GM19468 (cell line): ENCODE results near the gene ROBO1.

Experiments
- ATAC-seq: cut with Tn5 transposase; IDR thresholded peaks from one replicate; pipeline ENCODE4 v1.9.1; 2021; ENCODE audit warnings: mild to moderate bottlenecking, moderate library complexity, moderate number of reproducible peaks; ENCODE audit not compliant: unreplicated experiment; ENCODE audit errors: extremely low read depth

Gene ROBO1

DNA sequence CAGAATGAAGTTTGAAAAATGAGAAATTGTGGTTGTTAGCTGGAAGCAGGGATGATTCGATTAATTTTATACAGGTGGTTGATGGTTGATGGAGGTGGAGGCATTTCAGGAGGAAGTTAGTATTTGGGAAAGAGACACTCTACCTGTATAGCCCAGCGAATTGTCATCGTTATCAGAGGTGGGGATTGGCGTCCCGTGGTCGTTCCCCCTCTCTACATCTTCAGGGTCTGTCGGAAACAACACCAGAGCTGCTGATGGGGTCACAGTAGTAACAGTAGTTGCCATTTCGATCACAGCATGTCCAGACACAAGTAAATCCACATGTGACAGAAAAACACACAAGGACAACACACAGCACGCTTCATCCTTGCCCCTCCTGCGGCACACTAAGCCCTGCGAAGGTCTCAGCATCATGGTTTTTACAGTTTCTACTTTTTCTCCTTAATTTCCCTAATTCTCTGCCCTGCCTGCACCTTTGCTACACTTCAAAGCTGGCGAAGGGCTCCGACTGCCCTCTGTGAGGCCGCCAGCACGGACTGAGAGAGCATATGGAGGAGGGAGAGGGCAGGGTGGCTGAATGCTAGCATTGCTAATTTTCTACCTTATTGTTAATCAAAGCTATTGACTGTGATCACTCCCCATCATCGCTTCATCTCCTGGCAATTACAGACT lies 642.3 kb downstream of the ROBO1 start:
- no peak for ATAC-seq

DNA sequence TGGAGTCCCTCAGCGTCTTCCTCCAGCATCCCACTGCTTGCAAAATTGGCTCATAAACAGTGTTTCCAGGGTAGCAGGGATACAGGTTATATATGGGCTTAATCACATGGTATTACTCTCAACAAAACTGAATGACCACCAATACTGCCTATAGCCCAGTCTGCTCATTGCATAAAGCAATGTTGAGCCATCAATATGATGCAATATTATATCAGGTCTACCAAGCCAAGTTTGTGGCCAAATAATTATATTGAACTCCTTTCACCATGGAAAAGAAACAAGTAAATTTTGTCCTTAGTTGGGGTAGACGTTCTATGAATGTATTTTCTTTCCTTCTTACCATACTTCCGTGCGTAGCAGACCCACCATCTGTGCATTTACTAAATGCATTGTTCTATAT lies 652.3 kb downstream of the ROBO1 start:
- ATAC-seq, result no peak

DNA sequence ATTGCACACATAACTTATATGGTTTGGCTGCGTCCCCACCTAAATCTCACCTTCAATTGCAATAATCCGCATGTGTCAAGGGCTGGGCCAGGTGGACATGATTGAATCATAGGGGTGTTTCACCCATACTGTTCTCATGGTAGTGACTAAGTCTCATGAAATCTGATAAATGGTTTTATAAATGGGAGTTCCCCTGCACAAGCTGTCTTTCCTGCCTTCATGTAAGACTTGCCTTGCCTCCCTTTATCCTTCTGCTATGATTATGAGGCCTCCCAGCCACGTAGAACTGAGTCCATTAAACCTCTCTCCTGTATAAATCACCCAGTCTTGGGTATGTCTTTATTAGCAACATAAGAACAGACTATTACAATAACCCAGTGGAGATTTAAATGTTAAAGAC lies 653.9 kb downstream of the ROBO1 start:
- ATAC-seq, result no peak

DNA sequence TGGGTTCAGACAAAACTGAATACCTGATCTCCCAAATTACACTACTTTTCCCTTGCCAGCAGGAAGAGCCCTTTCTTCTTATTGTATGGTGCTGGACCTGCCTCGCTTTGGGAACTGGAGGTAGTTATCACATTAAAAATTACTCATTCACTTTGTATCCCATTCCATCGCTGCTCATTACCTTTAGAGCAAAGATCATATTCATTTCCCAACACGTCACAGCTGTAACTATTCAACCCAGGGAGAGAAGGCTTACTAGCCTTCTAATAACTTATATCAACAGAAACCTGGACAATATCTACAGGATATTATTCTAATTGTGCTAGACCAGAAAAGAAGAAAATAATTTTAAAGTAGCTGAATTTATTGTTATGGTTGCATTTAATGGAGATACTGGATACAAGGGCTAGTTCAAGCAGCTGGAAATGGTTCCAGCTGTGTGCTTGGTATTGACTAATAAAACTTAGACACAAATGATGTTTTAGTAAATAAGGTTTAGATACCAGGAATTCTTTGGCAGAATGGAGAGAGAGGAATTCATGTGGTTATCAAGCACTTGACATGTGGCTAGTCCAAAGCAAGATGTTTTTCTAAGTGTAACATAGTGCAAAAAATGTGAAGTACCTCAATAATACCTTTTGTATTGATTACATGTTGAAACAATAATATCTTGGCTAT lies 656.3 kb downstream of the ROBO1 start:
- ATAC-seq, result no peak

DNA sequence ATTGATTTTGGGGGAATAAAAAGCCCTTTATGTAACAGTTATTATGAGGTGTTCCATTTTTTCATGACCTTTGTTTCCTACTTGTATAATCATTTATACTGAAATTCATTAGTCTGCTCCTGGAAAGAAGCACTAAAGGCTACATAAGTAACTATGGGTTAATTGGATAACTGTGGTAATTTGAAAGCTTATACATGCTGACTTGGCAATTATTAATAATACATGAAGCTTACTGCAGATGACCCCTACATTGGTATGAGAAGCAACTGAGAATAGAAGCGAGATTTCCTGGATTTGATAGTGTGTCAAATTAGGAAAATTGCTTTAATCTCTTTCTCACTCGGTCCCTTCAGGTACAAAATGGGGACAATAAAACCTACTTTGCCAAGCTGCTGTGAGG lies 658.0 kb downstream of the ROBO1 start:
- ATAC-seq, result no peak

DNA sequence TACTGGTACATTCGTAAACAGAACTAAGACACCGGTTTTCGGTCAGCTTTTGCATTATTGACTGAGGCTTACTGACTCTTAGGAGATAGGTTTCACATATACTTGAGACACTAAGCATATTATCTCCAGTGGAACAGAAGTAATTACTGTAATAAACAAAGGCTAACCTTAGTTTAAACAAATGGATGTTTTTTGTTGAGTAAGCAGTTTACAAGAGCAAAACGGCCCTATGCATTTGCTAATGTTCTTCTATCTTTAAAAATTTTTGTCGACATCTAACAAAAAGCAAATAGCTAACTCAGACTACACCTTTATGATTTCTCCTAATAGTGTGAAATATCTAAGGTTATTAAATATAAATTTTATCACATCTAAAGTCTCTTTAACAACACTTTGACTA lies 664.5 kb downstream of the ROBO1 start:
- no peak for ATAC-seq

DNA sequence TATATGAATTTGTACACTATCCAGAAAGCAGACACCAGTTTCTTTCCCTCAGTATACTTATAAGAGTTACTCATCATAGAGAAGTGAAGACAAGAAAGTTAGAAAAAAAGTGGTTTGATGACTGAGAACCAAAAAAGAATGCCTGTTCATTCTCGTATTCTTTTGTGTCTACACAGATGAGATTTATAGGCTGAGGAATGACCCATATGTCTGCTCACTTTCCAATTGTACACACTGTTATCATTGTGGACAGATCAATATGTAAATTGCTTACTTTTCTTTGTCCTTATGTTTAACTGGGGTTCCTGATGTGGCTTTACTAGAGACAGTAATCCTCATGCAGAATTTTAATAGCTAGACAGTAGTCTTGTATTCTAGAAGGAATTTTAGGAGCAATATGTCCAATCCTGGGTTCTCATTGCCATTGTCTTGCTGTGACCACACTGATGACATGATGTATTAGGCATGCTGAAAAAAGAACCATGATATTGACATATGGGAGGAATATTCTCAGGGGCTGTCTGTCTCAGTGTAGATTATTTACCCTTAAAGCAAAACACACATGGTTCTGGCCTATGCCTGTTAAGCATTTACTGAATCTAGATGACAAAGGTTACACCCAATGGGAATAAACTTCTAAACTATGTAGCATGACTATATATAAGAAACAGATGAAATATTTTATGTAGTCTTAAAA lies 669.7 kb downstream of the ROBO1 start:
- ATAC-seq, result no peak

DNA sequence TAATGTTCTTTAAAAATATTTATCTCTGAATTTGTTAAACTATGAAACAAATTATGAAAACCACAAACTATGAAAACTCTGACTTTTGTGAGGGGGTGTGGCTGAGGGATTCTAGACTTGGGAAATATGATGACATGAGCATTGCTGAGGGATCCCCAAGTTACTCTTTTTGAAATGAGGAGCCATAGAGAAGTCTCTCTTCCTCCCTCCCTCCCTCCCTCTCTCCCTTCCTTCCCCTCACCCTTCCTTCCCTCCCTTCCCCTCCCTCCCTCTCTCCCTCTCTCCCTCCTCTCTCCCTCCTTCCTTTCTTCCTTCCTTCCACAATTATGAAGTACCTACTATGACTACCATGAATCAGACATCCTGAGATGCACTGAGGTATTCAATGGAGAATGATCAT lies 673.1 kb downstream of the ROBO1 start:
- no peak for ATAC-seq

DNA sequence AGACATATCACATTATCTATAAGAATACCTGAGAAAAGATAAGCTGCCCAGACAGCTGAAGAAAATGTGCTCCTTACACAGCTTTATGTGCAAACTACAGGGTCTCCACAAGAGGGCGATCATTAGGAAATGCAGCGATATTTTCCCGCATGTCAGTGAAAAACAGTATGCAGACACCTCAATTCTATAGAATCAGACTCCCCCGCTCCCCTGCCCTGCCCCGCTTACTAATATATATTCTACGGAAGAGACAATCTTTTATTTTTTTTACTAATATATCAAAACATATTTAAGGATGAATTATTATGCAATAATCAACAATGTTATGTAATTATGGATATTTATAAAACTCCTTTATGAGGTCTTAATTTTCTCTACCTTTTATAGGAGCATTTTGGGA lies 681.3 kb downstream of the ROBO1 start:
- peak; percentile 42 for ATAC-seq

DNA sequence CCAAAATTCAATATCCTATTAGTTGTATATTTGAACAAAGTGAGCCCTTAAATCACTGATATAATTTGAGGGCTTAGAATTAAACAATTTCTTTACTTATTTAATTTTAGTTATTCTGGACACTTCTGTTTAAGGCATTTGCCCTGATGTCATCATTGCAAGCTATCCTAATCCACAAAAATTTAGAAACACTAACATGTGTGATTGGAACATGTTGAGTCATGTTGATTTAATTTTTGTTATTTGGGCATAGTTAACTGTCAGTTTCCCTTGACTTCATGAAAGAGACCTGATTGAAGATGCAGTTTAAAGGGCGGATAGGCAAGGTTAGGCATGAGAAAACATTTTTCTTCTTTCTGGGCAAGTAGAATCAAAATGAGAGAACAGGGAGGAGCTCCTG lies 682.6 kb downstream of the ROBO1 start:
- ATAC-seq, result no peak

DNA sequence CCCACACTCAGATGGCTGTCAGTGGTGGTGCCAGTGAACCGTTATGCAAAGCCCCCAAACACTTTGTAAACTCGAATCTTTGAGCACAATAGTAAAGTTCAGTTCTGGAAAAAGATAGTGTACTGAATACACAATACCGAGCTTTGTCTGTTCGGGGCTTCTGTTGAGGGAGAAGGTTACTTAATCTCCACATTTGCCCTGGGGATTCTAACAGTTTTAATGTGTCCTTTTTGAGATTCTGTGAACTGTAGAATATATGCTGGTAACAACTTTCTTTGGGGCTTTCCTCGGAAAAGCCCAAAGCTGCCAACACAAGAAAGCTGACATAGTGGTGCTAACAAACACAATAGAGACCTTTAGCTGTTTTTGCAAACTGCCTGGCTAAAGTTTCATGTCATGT lies 686.5 kb downstream of the ROBO1 start:
- ATAC-seq, result no peak

DNA sequence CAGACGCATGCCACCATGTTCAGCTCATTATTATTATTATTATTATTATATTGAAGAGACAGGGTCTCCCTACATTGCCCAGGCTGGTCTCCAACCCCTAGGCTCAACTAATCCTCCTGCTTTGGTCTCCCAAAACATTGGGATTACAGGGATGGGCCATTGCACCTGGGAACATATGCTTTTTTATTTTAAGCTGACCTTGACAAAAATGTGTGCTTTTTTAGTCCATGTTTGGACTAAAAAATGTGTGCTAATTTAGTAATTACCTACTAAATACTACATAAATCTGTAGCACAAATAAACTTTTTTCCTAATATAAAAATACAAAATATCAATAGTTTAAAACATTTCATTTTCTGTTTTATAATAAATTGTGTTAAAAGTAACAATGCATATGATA lies 693.2 kb downstream of the ROBO1 start:
- no peak for ATAC-seq

DNA sequence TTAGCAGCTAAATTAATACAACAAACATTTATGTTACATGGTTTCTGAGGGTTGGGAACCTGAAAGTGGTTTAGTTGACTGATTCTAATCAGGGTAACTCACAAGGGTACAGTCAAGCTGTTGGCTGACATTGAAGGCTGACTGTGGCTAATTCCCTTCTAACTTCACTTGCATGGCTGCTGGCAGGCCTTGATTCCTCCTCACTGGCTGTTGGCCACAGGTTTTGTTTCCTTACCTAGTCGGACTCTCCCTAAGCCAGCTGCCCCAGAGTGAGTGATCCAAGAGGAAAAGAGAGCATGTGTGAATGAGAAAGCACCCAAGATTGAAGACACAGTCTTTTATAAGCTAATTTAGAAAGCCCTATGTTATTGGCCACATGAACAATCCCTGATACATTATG lies 700.1 kb downstream of the ROBO1 start:
- ATAC-seq, result no peak

DNA sequence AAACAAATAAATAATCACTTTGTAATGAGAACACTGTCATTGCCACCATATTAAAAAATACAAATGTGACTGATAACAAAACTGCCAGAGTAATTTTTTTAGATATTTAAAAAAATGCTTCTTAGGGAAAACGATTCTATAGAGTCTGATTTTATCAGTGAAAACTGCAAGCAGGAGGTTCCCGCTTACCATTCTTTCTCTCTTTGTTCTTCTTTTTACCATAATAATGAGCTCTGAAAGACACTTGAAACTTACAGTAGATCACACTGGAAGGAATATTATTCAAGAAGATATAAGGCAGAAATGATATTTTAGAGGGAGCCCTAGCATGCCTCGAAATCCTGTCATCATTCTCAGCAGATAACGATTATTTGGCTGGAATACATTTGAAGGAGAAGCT lies 701.3 kb downstream of the ROBO1 start:
- no peak for ATAC-seq

DNA sequence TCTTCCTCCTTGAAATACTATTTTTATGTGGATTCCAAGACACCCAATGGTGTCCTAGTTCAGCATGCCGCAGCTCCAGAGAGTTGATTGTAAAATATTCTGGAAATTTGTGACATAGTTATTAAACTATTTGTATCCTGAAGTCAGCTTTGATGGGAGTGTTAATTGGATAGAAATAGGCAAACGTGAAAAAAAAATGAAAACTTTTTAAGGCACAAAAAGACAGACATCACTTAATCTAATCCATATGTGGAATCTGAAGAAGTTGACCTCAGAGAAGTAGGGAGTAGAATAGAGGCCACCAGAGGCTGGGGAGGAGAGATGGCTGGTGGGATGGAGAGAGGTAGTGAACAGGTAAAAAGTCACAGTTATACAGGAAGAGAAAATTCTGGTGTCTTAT lies 704.2 kb downstream of the ROBO1 start:
- ATAC-seq, result no peak

DNA sequence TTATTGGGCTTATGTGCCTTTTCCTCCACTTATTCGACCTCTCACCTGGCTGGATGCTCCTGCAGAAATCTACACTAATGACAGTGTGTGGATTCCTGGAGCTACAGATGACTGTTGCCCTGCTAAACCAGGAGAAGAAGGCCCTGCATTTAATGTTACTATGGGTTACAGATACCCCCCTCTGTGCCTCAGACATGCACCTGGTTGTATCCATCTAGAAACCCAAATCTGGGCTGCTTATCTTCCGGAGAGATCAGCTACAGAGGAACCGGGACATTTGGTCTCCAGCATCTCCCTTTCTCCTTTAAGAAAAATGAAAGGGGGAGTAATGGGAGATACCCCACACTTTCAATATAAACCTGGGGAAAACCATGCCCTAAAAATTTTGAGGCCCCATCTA lies 710.0 kb downstream of the ROBO1 start:
- ATAC-seq, result no peak

DNA sequence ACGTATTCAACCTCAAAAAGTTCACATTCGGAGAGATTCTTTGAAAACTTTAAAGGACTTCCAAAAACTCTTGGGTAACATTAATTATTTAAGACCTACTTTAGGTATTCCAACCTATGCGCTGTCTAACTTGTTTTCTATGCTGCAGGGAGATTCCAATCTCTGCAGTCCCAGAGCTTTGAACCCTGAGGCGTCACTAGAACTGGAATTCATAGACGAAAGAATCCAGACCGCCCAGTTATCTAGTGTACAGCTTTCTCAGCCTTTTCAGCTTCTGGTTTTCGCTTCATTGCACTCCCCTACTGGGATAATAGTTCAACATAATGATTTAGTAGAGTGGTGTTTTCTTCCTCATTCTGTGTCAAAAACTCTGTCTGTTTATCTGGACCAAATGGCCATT lies 711.3 kb downstream of the ROBO1 start:
- ATAC-seq, result no peak

DNA sequence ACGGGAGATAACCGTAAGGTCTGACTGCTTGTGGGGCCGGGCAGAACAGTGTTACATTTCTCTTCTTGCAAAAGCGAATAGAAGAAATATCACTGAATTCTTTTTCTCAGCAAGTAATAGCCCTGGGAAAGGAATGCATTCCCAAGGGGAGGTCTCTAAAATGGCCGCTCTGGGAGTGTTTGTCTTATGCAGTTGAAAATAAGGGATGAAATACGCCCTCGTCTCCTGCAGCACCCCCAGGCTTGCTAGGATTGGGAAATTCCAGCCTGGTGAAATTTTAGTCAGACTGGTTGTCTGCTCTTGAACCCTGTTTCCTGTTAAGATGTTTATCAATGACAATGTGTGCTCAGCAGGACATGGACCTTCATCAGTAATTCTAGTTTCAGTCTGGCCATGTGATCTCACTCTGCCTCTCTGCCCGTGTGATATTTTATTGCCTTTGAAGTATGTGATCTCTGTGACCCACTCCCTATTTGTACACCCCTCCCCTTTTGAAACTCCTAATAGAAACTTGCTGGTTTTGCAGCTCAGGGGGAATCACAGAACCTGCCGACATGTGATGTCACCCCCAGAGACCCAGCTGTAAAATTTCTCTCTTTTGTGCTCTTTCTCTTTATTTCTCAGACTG lies 715.6 kb downstream of the ROBO1 start:
- no peak for ATAC-seq

DNA sequence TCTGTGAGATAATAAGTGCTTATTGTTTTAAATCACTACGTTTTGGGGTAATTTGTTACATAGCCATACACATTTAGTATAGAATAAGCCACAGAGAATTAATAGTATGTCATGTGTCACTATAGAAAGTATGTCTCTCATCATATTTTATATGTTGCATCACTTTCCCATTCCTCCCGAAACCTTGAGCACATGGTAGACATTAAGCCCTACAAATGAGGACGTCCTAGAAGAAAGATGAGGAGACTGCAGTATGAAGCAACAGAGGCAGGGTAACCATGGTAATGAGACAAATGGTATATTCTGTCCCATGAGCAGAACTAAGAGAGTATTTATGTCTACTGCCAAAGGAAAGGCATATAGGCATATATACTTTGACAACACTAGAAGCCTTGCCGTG lies 720.2 kb downstream of the ROBO1 start:
- no peak for ATAC-seq

DNA sequence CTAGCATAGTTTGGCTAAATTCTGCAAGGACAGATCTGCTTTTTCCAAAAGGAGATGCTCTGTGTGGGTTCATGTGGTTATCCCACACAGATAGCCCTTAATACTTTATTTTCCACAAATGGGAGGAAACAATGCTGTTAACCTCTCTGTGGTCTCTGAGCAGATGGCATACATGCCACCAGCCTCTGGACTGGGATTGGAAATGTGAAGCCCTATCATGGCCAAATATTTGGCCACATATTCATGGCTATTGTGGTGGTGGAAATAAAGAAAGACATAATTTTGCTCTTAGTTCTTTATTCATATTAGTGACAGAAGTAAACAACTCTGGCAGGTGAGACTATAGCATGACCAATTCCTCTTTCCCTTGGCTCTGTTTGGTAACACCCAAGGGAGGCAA lies 726.2 kb downstream of the ROBO1 start:
- no peak for ATAC-seq

DNA sequence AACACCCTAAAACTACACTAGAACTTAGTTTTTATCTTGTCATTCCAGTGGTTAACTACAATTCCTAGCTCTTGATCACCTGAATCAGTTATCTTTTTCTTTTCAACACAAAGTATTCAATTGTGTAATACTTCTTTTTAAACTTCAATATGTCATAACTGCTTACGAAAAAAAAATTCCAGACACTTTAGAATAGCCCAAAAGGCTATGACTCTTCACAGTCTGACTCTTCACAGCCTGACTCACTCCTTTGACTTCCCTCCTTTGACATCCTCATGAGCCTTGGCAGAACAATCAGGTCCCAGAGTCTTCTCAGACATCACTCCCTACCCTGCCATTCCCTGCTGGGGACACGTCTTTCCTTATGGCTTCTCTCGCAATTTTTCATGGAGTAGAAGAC lies 727.1 kb downstream of the ROBO1 start:
- no peak for ATAC-seq
